ENCODE results near the gene WNT3A.
A peak's percentile ranks its signal among the peaks of the same experiment; 100 is the strongest.

The WNT3A gene

GRCh38 chr1:228104526-228105269 is 97.9 kb downstream of the WNT3A start:
- DNase-seq, result peak; percentile 15

- DNase-seq, result peak; percentile 16
Measured at GRCh38 chr1:228105270-228105995, 98.6 kb downstream of the WNT3A start.

GRCh38 chr1:228105996-228106799 is 99.4 kb downstream of the WNT3A start:
- DNase-seq, result no peak

GRCh38 chr1:228106800-228107054 is 99.9 kb downstream of the WNT3A start:
- DNase-seq, result no peak

- no peak for DNase-seq
Measured at GRCh38 chr1:228107636-228108035, 100.8 kb downstream of the WNT3A start.

- no peak for DNase-seq
Measured at GRCh38 chr1:228108055-228108690, 101.4 kb downstream of the WNT3A start.

GRCh38 chr1:228108742-228109072 is 101.9 kb downstream of the WNT3A start:
- DNase-seq, result no peak

GRCh38 chr1:228109073-228109961 is 102.5 kb downstream of the WNT3A start, which contains the start of gene MRPL55:
MRPL55 (minus strand) TSS chr1:228109299; CDS start chr1:228108260, 1,039 bp downstream.
- DNase-seq, result peak; percentile 97

- no peak for DNase-seq
Measured at GRCh38 chr1:228109962-228110488, 103.2 kb downstream of the WNT3A start.

- DNase-seq, result no peak
Measured at GRCh38 chr1:228110556-228110955, 103.8 kb downstream of the WNT3A start.

All from CD4-positive, alpha-beta T cell treated with Interleukin-15 for 1 hour (primary cell).